Measurements from ENCODE around the gene MARS1.
A peak's percentile ranks its signal among the peaks of the same experiment; 100 is the strongest.
"Not testable (repeated sequence)": the region's sequence is repeated elsewhere in the genome, so short reads cannot be mapped to it uniquely, and the experiment has no call there.

Gene MARS1

GRCh38 chr12:57517187-57517586, 29.3 kb downstream of the MARS1 start:
- H3K4me3 ChIP-seq (ENCODE audit: control insufficient read depth, low read depth, low read length): no peak overlapping the region
- DNase-seq (ENCODE audit: low read depth): peak; percentile 82
- TF ChIP-seq CTCF (conservative IDR thresholded peaks at IDR 0.05; ENCODE audit: control insufficient read depth, insufficient read depth, low read depth, low read length): no peak

DNA sequence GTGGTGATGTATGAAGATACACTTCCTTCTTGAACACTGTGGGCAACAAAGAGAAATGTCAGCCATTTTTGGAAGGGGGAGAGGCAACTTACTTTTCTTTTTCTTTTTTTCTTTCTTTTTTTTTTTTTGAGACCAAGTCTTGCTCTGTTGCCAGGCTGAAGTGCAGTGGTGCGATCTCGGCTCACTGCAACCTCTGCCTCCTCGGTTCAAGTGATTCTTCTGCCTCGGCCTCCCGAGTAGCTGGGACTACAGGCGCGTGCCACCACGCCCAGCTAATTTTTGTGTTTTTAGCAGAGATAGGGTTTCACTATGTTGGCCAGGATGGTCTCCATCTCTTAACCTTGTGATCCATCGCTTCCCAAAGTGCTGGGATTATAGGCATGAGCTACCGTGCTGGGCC, 29.9 kb downstream of the MARS1 start:
- not testable (repeated sequence) for DNase-seq (ENCODE audit: low read depth)
- peak overlapping the region; percentile 99 for H3K4me3 ChIP-seq (ENCODE audit: control insufficient read depth, low read depth, low read length)

- H3K4me3 ChIP-seq (ENCODE audit: control insufficient read depth, low read depth, low read length): peak overlapping the region; percentile 99
- no peak for TF ChIP-seq CTCF (conservative IDR thresholded peaks at IDR 0.05; ENCODE audit: control insufficient read depth, insufficient read depth, low read depth, low read length)
- peak; percentile 43 for DNase-seq (ENCODE audit: low read depth)
Observed at GRCh38 chr12:57518176-57518919, 30.5 kb downstream of the MARS1 start.

DNA sequence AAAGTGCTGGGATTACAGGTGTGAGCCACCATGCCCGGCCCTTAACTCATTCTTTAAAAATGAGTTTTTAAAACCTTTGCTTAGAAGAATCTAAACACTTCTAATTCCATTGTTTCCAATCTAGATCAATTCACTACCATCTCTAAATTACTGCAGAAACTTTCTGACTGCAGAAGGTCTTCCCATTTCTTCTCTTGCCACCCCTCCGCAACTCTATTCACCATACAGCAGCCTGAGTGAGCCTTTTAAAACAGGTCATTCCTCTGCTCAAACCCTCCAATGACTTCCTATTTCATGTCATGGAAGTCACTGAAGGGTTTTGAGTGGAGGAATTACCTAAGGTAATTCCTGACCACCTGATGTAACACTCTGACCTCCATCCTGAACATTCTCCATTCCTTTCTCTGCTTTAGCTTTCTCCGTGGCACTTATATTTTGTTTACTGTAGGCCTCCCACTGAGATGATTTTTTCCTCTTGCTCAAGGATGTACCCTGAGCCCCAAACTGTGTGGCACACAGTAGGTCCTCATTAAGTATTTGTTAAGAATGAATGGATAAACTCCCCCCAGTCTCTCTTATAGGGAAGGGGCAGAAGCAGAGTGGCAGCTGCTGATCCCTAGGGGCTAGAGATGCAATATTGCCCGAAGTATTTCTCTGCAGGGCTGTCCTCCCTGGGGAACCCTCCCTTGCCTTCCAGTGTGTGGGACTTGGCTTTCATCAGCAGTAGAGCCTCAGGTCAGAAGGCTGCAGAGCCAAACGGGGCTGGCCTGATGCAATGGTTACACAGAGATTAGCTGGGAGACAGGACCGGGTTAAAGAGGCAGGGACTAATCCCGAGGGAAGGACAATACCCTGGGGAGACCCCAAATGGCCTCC, 31.3 kb downstream of the MARS1 start:
- TF ChIP-seq CTCF (conservative IDR thresholded peaks at IDR 0.05; ENCODE audit: control insufficient read depth, insufficient read depth, low read depth, low read length): no peak
- peak overlapping the region; percentile 99 for H3K4me3 ChIP-seq (ENCODE audit: control insufficient read depth, low read depth, low read length)
- DNase-seq (ENCODE audit: low read depth): peak; percentile 62

- DNase-seq (ENCODE audit: low read depth): no peak
- TF ChIP-seq CTCF (conservative IDR thresholded peaks at IDR 0.05; ENCODE audit: control insufficient read depth, insufficient read depth, low read depth, low read length): no peak
- peak overlapping the region; percentile 99 for H3K4me3 ChIP-seq (ENCODE audit: control insufficient read depth, low read depth, low read length)
Observed at GRCh38 chr12:57519796-57520052, 31.9 kb downstream of the MARS1 start.

DNA sequence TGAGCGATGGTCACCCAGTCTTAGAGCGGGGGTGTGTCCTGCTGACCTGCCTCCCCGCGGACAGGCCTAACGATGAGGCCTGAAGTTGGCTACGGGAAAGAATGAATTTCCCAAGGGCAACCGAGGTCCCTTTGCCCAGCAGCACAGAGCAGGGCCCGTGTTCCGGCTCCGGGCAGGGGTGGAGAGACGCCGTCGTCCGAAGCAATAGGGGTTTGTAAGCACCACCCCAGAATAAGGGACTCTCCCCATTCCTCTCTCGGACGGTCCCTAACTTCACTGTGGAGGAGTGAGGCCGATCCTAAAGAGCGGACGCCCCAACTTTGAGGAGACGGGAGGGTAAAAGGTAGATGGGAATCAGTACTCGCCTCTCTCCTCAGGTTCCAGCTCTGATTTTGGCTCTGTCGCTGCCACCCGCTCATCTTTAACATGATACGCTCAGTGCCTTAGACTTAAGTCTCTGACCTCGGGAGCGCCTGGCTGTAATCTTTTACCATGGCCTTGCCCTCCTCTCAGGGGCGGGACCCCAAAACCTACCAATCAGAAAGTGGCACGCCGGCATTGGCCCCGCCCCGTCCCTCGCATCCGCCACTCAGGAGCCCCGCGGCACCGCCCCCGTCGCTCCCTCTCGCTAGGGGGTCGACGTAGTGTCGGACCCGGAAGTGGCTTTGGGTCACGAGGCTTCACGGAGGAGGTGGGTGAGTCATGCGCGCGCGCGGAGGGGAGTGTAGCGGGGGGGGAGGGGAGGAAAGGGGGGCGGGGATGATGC, 32.4 kb downstream of the MARS1 start, which contains the start of gene DDIT3:
Gene DDIT3 (minus strand): TSS at position 462 of the 766 bp plus-strand sequence. CDS start 3,108 bp downstream, outside the sequence.
- peak within 1 kb of the TSS; percentile 99 for H3K4me3 ChIP-seq (ENCODE audit: control insufficient read depth, low read depth, low read length)
- DNase-seq (ENCODE audit: low read depth): peak; percentile 97
- no peak for TF ChIP-seq CTCF (conservative IDR thresholded peaks at IDR 0.05; ENCODE audit: control insufficient read depth, insufficient read depth, low read depth, low read length)
